ENCODE data around the gene SMG5. TPM values are rescaled to one million over a fixed set of nuclear protein-coding genes. Genes with fewer than 3 reads are reported as not detected.

Gene SMG5
- polyA plus RNA-seq, 1 donor: 53.6 TPM

DNA sequence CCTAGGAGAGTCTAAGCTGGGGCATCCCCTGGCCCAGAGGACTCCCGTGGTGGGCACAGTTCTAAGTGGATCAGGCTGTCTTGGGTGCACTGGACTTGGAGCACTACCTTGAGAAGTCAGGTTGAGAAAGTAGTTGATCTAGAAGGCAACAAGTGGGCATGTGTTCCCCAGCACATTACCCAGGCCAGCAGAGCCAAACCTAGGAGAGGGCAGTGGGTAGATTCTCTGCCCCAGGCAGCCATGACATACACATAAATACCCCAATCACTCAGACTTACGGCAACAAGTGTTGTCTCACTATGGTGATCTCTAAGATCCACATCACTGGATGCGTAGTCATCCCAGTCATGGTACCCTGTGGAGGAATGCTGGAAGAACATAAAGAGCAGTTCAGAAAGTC lies 71.4 kb downstream of the SMG5 start:
- DNase-seq: no peak

- no peak for DNase-seq
Observed at GRCh38 chr1:156204686-156205085, 77.9 kb downstream of the SMG5 start.

GRCh38 chr1:156203331-156203730 lies 79.3 kb downstream of the SMG5 start:
- DNase-seq: no peak

GRCh38 chr1:156200044-156200443 lies 82.6 kb downstream of the SMG5 start:
- DNase-seq: no peak

Other genes starting within 250 kb of the SMG5 start
- 49.4 TPM for gene UBQLN4, start 229.0 kb downstream of the SMG5 start, polyA plus RNA-seq (ENCODE audit: insufficient read length)
- gene LAMTOR2, start 228.0 kb downstream of the SMG5 start, polyA plus RNA-seq (ENCODE audit: insufficient read length): 40.8 TPM
- 1.0 TPM for gene RAB25, start 221.7 kb downstream of the SMG5 start, polyA plus RNA-seq (ENCODE audit: insufficient read length)
- 22.5 TPM for gene MEX3A, start 200.4 kb downstream of the SMG5 start, polyA plus RNA-seq (ENCODE audit: insufficient read length)
- gene LMNA, start 168.1 kb downstream of the SMG5 start, polyA plus RNA-seq (ENCODE audit: insufficient read length): 319 TPM
- gene SEMA4A, start 129.2 kb downstream of the SMG5 start, polyA plus RNA-seq (ENCODE audit: insufficient read length): 4.8 TPM
- gene SLC25A44, start 88.7 kb downstream of the SMG5 start, polyA plus RNA-seq (ENCODE audit: insufficient read length): 11.3 TPM
- gene PMF1, start 69.8 kb downstream of the SMG5 start, polyA plus RNA-seq (ENCODE audit: insufficient read length): 42.3 TPM
- 3.3 TPM for gene BGLAP, start 40.6 kb downstream of the SMG5 start, polyA plus RNA-seq (ENCODE audit: insufficient read length)
- 5.2 TPM for gene PAQR6, start 34.8 kb downstream of the SMG5 start, polyA plus RNA-seq (ENCODE audit: insufficient read length)
- 5.0 TPM for gene TMEM79, start 1.5 kb upstream of the SMG5 start, polyA plus RNA-seq (ENCODE audit: insufficient read length)
- gene GLMP, start 12.9 kb upstream of the SMG5 start, polyA plus RNA-seq (ENCODE audit: insufficient read length): 20.2 TPM
- not detected for gene VHLL, start 16.5 kb upstream of the SMG5 start, polyA plus RNA-seq (ENCODE audit: insufficient read length)
- 187 TPM for gene CCT3, start 55.5 kb upstream of the SMG5 start, polyA plus RNA-seq (ENCODE audit: insufficient read length)
- 1.0 TPM for gene TSACC, start 55.7 kb upstream of the SMG5 start, polyA plus RNA-seq (ENCODE audit: insufficient read length)
- 0.22 TPM for gene RHBG, start 86.4 kb upstream of the SMG5 start, polyA plus RNA-seq (ENCODE audit: insufficient read length)
- gene MEF2D, start 217.9 kb upstream of the SMG5 start, polyA plus RNA-seq (ENCODE audit: insufficient read length): 102 TPM

Data from hindlimb muscle (tissue), 1 donor.